ENCODE data around the gene ATG10.
A peak's percentile ranks its signal among the peaks of the same experiment; 100 is the strongest.
"Not testable (repeated sequence)": the region's sequence is repeated elsewhere in the genome, so short reads cannot be mapped to it uniquely, and the experiment has no call there.

Gene ATG10

GRCh38 chr5:82252744-82253143 lies 280.9 kb downstream of the ATG10 start:
- H3K4me3 ChIP-seq = no peak overlapping the region
- H3K36me3 ChIP-seq = peaks cover 0 to 6% (median 0%) of the 10 kb centered on the region in 3 donors
- no peak for DNase-seq
- peaks cover 0 to 2% (median 0%) of the 10 kb centered on the region in 3 donors for H3K9me3 ChIP-seq
- no peak for TF ChIP-seq CTCF (IDR thresholded peaks at IDR 0.05)
- no peak overlapping the region for H3K27ac ChIP-seq
- no peaks in the 10 kb centered on the region for H3K27me3 ChIP-seq
- no peaks in the 10 kb centered on the region for H3K4me1 ChIP-seq
- intact Hi-C loops (cut with DNase I; ENCODE audit: low total_unique reads) = no loop called here

DNA sequence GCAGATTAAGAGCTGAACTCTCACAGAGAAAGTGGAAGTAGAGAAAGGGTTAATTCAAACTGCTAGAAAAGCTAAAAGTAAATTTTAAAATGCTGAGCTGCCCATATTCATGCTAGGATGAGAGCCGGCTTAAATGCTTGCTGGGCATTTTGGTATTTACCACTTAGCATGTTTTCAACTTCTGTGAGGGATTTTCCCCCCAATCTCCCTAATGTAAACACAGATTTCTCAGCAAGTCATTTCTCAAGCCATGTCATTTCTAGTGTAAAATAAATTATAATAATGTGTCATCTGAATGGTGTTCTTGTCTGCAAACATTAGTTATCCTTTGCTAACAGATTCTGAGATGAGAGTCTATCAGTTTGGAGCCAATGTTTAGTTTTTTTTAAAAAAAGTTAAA lies 284.0 kb downstream of the ATG10 start:
- no peak for DNase-seq
- Histone ChIP-seq H3K9me3 (no peaks in the 10 kb centered on the region), H3K36me3 (no peaks in the 10 kb centered on the region), H3K27ac (no peak overlapping the region), H3K27me3 (no peaks in the 10 kb centered on the region), H3K4me1 (no peaks in the 10 kb centered on the region), H3K4me3 (no peak overlapping the region)
- intact Hi-C loops (cut with DNase I; ENCODE audit: low total_unique reads) = no loop called here
- no peak for TF ChIP-seq CTCF (IDR thresholded peaks at IDR 0.05)

GRCh38 chr5:82257247-82257646 lies 285.4 kb downstream of the ATG10 start:
- no peak for TF ChIP-seq CTCF (IDR thresholded peaks at IDR 0.05)
- H3K4me1 ChIP-seq = no peaks in the 10 kb centered on the region
- no peak overlapping the region for H3K4me3 ChIP-seq
- DNase-seq = no peak
- H3K27ac ChIP-seq = no peak overlapping the region
- no peaks in the 10 kb centered on the region for H3K27me3 ChIP-seq
- intact Hi-C loops (cut with DNase I; ENCODE audit: low total_unique reads) = no loop called here
- no peaks in the 10 kb centered on the region for H3K9me3 ChIP-seq
- no peaks in the 10 kb centered on the region for H3K36me3 ChIP-seq

DNA sequence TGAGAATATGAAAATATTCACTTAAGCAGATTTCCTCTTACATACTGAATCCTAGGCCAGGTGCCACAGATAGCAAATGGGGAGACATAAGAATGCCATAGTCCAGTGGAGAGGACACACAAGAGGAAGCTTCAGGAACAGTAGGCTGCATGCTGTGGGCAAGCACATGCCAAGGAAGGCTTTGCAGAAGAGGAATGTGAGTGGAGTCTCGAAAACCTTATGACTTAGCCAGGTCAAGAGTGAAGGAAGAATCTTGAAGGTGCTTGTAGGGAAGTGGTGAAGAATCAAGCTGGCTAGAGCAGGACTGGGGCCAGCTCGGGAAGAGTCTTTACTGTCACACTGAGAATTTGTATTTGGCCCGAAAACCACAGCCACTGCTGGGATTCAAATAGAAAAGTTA lies 285.9 kb downstream of the ATG10 start:
- intact Hi-C loops (cut with DNase I; ENCODE audit: low total_unique reads) = no loop called here
- H3K4me3 ChIP-seq = no peak overlapping the region
- no peak overlapping the region for H3K27ac ChIP-seq
- TF ChIP-seq CTCF (IDR thresholded peaks at IDR 0.05) = no peak
- H3K9me3 ChIP-seq = no peaks in the 10 kb centered on the region
- no peak for DNase-seq
- no peaks in the 10 kb centered on the region for H3K27me3 ChIP-seq
- no peaks in the 10 kb centered on the region for H3K36me3 ChIP-seq
- H3K4me1 ChIP-seq = no peaks in the 10 kb centered on the region

GRCh38 chr5:82259172-82259800 lies 287.5 kb downstream of the ATG10 start:
- H3K27me3 ChIP-seq = no peaks in the 10 kb centered on the region
- TF ChIP-seq CTCF (IDR thresholded peaks at IDR 0.05) = peak; percentile 23 to 33
- H3K36me3 ChIP-seq = no peaks in the 10 kb centered on the region
- H3K9me3 ChIP-seq = no peaks in the 10 kb centered on the region
- intact Hi-C loops (cut with DNase I; ENCODE audit: low total_unique reads) = no loop called here
- DNase-seq = no peak
- H3K27ac ChIP-seq = no peak overlapping the region
- no peak overlapping the region for H3K4me3 ChIP-seq
- H3K4me1 ChIP-seq = peaks cover 0 to 5% (median under 1%) of the 10 kb centered on the region in 4 donors

- peaks cover 0 to 20% (median 2%) of the 10 kb centered on the region in 4 donors for H3K4me1 ChIP-seq
- no peaks in the 10 kb centered on the region for H3K27me3 ChIP-seq
- intact Hi-C loops (cut with DNase I; ENCODE audit: low total_unique reads) = no loop called here
- no peak for TF ChIP-seq CTCF (IDR thresholded peaks at IDR 0.05)
- H3K27ac ChIP-seq = no peak overlapping the region
- no peaks in the 10 kb centered on the region for H3K9me3 ChIP-seq
- H3K4me3 ChIP-seq = no peak overlapping the region
- peaks cover 0 to 5% (median 4%) of the 10 kb centered on the region in 3 donors for H3K36me3 ChIP-seq
- DNase-seq = no peak
These were observed 293.2 kb downstream of the ATG10 start for GRCh38 chr5:82265047-82265446.

DNA sequence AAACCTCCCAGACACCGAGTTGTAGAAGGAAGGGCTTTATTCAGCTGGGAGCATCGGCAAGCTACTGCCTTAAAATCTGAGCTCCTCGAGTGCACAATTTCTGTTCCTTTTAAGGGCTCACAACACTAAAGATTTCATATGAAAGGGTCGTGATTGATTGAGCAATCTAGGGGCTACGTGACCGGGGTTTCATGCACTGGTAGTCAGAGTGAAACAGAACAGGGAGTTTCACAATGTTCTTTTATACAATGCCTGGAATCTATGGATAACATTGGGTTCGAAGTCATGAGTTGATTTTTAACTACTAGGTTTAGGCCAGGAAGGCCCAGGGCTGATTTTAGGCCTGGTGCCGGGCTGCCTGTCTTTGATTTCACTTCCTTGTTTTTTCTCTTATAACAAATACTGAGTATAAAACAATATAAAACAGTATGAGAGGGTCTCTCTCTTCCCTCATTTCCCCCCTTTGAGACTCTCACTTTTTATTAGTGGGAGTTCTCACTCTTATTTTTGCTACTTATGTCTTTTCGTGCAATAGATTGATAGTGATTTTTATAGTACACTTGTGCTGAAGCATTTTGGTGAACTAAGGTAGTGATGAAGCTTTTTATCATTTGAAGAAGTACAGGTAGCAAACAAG lies 295.6 kb downstream of the ATG10 start:
- H3K27me3 ChIP-seq; H3K36me3 ChIP-seq; intact Hi-C loops (cut with DNase I; ENCODE audit: low total_unique reads); H3K9me3 ChIP-seq; DNase-seq; H3K27ac ChIP-seq; H3K4me3 ChIP-seq: not testable (repeated sequence)
- H3K4me1 ChIP-seq = peaks cover 0 to 20% (median 2%) of the 10 kb centered on the region in 4 donors

DNA sequence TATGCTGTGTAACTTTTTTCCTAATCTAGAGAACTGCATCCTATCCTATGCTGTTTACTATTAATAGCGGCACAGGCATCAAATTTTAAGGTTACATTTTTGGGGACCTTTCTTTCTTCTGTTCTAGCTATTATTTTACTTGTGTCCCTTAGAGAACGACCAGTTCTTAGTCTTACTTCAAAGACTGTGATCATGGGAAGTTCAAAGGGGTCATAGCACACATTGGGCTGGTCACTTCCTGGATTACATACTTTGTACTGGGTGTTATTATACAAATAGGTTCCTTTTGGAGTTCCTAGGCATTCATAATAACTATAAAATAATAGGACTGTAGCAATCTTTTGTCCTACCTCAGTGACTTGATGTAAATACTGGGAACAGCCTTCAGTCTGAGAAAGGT lies 297.5 kb downstream of the ATG10 start:
- H3K4me3 ChIP-seq; H3K9me3 ChIP-seq; intact Hi-C loops (cut with DNase I; ENCODE audit: low total_unique reads); H3K27me3 ChIP-seq; H3K27ac ChIP-seq; DNase-seq: not testable (repeated sequence)
- Histone ChIP-seq H3K36me3 (peaks cover 4 to 24% (median 10%) of the 10 kb centered on the region in 3 donors), H3K4me1 (peaks cover 0 to 14% (median under 1%) of the 10 kb centered on the region in 4 donors)

Measured in tibial artery (tissue), 4 donors.